Activated CD8-positive, alpha-beta memory T cell treated with anti-CD3 and anti-CD28 coated beads for 4 hours (primary cell): ENCODE data around the gene ZMYM2.
"Not testable (repeated sequence)": the region's sequence is repeated elsewhere in the genome, so short reads cannot be mapped to it uniquely, and the experiment has no call there.

Source experiments
- DNase-seq, 2 donors: peaks; one replicate each; pipeline ENCODE4 v3.0.0-alpha.2; 2020; ENCODE audit warnings: low read depth in 2 of 2

Gene ZMYM2

GRCh38 chr13:19982447-19983043 is 24.0 kb downstream of the ZMYM2 start:
- DNase-seq = no peak

GRCh38 chr13:19984430-19985218 is 26.1 kb downstream of the ZMYM2 start:
- DNase-seq = no peak

- no peak for DNase-seq
These were observed 26.7 kb downstream of the ZMYM2 start for GRCh38 chr13:19985219-19985556.

GRCh38 chr13:19991531-19991930 is 33.0 kb downstream of the ZMYM2 start:
- DNase-seq = no peak

GRCh38 chr13:19993024-19993423 is 34.5 kb downstream of the ZMYM2 start:
- no peak for DNase-seq

GRCh38 chr13:19998960-19999359 is 40.4 kb downstream of the ZMYM2 start:
- no peak for DNase-seq

GRCh38 chr13:20000062-20000552 is 41.6 kb downstream of the ZMYM2 start:
- DNase-seq = no peak

- no peak for DNase-seq
These were observed 43.1 kb downstream of the ZMYM2 start for GRCh38 chr13:20001366-20002190.

- no peak for DNase-seq
These were observed 44.3 kb downstream of the ZMYM2 start for GRCh38 chr13:20002787-20003186.

GRCh38 chr13:20006206-20006605 is 47.7 kb downstream of the ZMYM2 start:
- no peak for DNase-seq

- no peak for DNase-seq
These were observed 57.2 kb downstream of the ZMYM2 start for GRCh38 chr13:20015763-20016162.

- no peak for DNase-seq
These were observed 58.3 kb downstream of the ZMYM2 start for GRCh38 chr13:20016649-20017364.

- no peak for DNase-seq
These were observed 58.8 kb downstream of the ZMYM2 start for GRCh38 chr13:20017365-20017711.

GRCh38 chr13:20019043-20019442 is 60.5 kb downstream of the ZMYM2 start:
- DNase-seq = no peak

- no peak for DNase-seq
These were observed 66.2 kb downstream of the ZMYM2 start for GRCh38 chr13:20024702-20025101.

GRCh38 chr13:20028953-20029352 is 70.4 kb downstream of the ZMYM2 start:
- DNase-seq = no peak

- no peak for DNase-seq
These were observed 75.0 kb downstream of the ZMYM2 start for GRCh38 chr13:20033486-20033885.

GRCh38 chr13:20035130-20035529 is 76.6 kb downstream of the ZMYM2 start:
- DNase-seq = no peak

GRCh38 chr13:20037908-20038307 is 79.4 kb downstream of the ZMYM2 start:
- DNase-seq = no peak

- DNase-seq = not testable (repeated sequence)
These were observed 84.1 kb downstream of the ZMYM2 start for GRCh38 chr13:20042603-20043002.

GRCh38 chr13:20043207-20043925 is 84.8 kb downstream of the ZMYM2 start:
- no peak for DNase-seq
